ENCODE results near the gene SLC6A2.
A peak's percentile ranks its signal among the peaks of the same experiment; 100 is the strongest.
"Not testable (repeated sequence)": the region's sequence is repeated elsewhere in the genome, so short reads cannot be mapped to it uniquely, and the experiment has no call there.

The SLC6A2 gene

GRCh38 chr16:55711959-55712876 lies 56.4 kb downstream of the SLC6A2 start:
- DNase-seq (ENCODE audit: low spot score) = peak; percentile 85

- DNase-seq (ENCODE audit: low spot score) = no peak
Measured at GRCh38 chr16:55713103-55713502, 57.3 kb downstream of the SLC6A2 start.

GRCh38 chr16:55717326-55717725 lies 61.5 kb downstream of the SLC6A2 start:
- no peak for DNase-seq (ENCODE audit: low spot score)

GRCh38 chr16:55725055-55725777 lies 69.4 kb downstream of the SLC6A2 start:
- no peak for DNase-seq (ENCODE audit: low spot score)

- DNase-seq (ENCODE audit: low spot score) = no peak
Measured at GRCh38 chr16:55728797-55729196, 73.0 kb downstream of the SLC6A2 start.

GRCh38 chr16:55730115-55730514 lies 74.3 kb downstream of the SLC6A2 start:
- no peak for DNase-seq (ENCODE audit: low spot score)

- DNase-seq (ENCODE audit: low spot score) = no peak
Measured at GRCh38 chr16:55732496-55732895, 76.7 kb downstream of the SLC6A2 start.

- no peak for DNase-seq (ENCODE audit: low spot score)
Measured at GRCh38 chr16:55734665-55735064, 78.9 kb downstream of the SLC6A2 start.

- DNase-seq (ENCODE audit: low spot score) = no peak
Measured at GRCh38 chr16:55735120-55735781, 79.5 kb downstream of the SLC6A2 start.

- no peak for DNase-seq (ENCODE audit: low spot score)
Measured at GRCh38 chr16:55736671-55737070, 80.9 kb downstream of the SLC6A2 start.

GRCh38 chr16:55737318-55737717 lies 81.5 kb downstream of the SLC6A2 start:
- no peak for DNase-seq (ENCODE audit: low spot score)

GRCh38 chr16:55737966-55738365 lies 82.2 kb downstream of the SLC6A2 start:
- no peak for DNase-seq (ENCODE audit: low spot score)

GRCh38 chr16:55746081-55746480 lies 90.3 kb downstream of the SLC6A2 start:
- no peak for DNase-seq (ENCODE audit: low spot score)

- DNase-seq (ENCODE audit: low spot score) = no peak
Measured at GRCh38 chr16:55747785-55748184, 92.0 kb downstream of the SLC6A2 start.

- DNase-seq (ENCODE audit: low spot score) = not testable (repeated sequence)
Measured at GRCh38 chr16:55752465-55753144, 96.8 kb downstream of the SLC6A2 start.

- DNase-seq (ENCODE audit: low spot score) = not testable (repeated sequence)
Measured at GRCh38 chr16:55753145-55753631, 97.4 kb downstream of the SLC6A2 start.

Measured in Ammon's horn (tissue), 1 donor.